HG03097 (cell line): ENCODE results near the gene LDOC1.
"Not testable (repeated sequence)": the region's sequence is repeated elsewhere in the genome, so short reads cannot be mapped to it uniquely, and the experiment has no call there.

Source experiments
- ATAC-seq: cut with Tn5 transposase; IDR thresholded peaks from one replicate; pipeline ENCODE4 v1.9.1; 2021; ENCODE audit not compliant: unreplicated experiment, low FRiP score

The LDOC1 gene

GRCh38 chrX:141176586-141177451, at the start of gene LDOC1:
TSS of gene LDOC1 (minus strand) at chrX:141177129. CDS start at chrX:141177021, 108 bp downstream.
- no peak for ATAC-seq

GRCh38 chrX:141221611-141222010, 44.7 kb upstream of the LDOC1 start:
- ATAC-seq = no peak

GRCh38 chrX:141220342-141221008, 43.5 kb upstream of the LDOC1 start:
- no peak for ATAC-seq

- no peak for ATAC-seq
Measured at GRCh38 chrX:141214196-141214595, 37.3 kb upstream of the LDOC1 start.

GRCh38 chrX:141201962-141202361, 25.0 kb upstream of the LDOC1 start:
- ATAC-seq = no peak

- not testable (repeated sequence) for ATAC-seq
Measured at GRCh38 chrX:141188573-141188972, 11.6 kb upstream of the LDOC1 start.

GRCh38 chrX:141185366-141185765, 8.4 kb upstream of the LDOC1 start:
- ATAC-seq = no peak

- no peak for ATAC-seq
Measured at GRCh38 chrX:141183000-141183399, 6.1 kb upstream of the LDOC1 start.

- ATAC-seq = no peak
Measured at GRCh38 chrX:141180851-141181250, 3.9 kb upstream of the LDOC1 start.

GRCh38 chrX:141175786-141176185, 1.1 kb downstream of the LDOC1 start:
- no peak for ATAC-seq

- no peak for ATAC-seq
Measured at GRCh38 chrX:141164406-141164805, 12.5 kb downstream of the LDOC1 start.

GRCh38 chrX:141158084-141158483, 18.8 kb downstream of the LDOC1 start:
- no peak for ATAC-seq

GRCh38 chrX:141155231-141155630, 21.7 kb downstream of the LDOC1 start:
- ATAC-seq = not testable (repeated sequence)

GRCh38 chrX:141142946-141143345, 34.0 kb downstream of the LDOC1 start:
- ATAC-seq = no peak

GRCh38 chrX:141133272-141133671, 43.7 kb downstream of the LDOC1 start:
- ATAC-seq = no peak

GRCh38 chrX:141127146-141127545, 49.8 kb downstream of the LDOC1 start:
- no peak for ATAC-seq
